Uterus (tissue), 4 donors: ENCODE results near the gene MREG. TPM values are rescaled to one million over a fixed set of nuclear protein-coding genes. Genes with fewer than 3 reads are reported as not detected.

ENCODE experiments used
- DNase-seq, 2 donors: peaks; one replicate each; pipeline ENCODE4 v3.0.0-alpha.2; 2019 to 2020
- H3K27ac ChIP-seq, 2 donors: fragments of 200-600 bp; sonication (generic); 1 replicate in 1 of 2; 2 replicates in 1 of 2; pipeline ENCODE4 v1.5.1; 2016 to 2018
- H3K27me3 ChIP-seq, 2 donors: fragments of 200-600 bp; sonication (generic); one replicate each; pipeline ENCODE4 v1.5.1; 2018 to 2019; ENCODE audit warnings: control low read depth in 1 of 2
- H3K36me3 ChIP-seq, 2 donors: fragments of 200-600 bp; sonication (generic); one replicate each; pipeline ENCODE4 v1.5.1; 2019; ENCODE audit warnings: control low read depth in 1 of 2
- H3K4me1 ChIP-seq, 2 donors: fragments of 200-600 bp; sonication (generic); one replicate each; pipeline ENCODE4 v1.5.1; 2018 to 2019; ENCODE audit warnings: control low read depth in 1 of 2
- H3K4me3 ChIP-seq, 2 donors: fragments of 200-600 bp; sonication (generic); 1 replicate in 1 of 2; 2 replicates in 1 of 2; pipeline ENCODE4 v1.5.1; 2018 to 2019; ENCODE audit warnings: mild to moderate bottlenecking in 1 of 2
- H3K9me3 ChIP-seq, 2 donors: fragments of 200-600 bp; sonication (generic); one replicate each; pipeline ENCODE4 v1.5.1; 2019; ENCODE audit warnings: control low read depth in 1 of 2
- CTCF ChIP-seq, 4 experiments: fragments of 200-600 bp in 2 of 4; fragments of 450-650 bp in 2 of 4; sonication (generic) in 2 of 4; IDR thresholded peaks; one replicate each; pipeline ENCODE4 v1.5.1; 2016 to 2019; ENCODE audit warnings: antibody characterized with exemption in 4 of 4, mild to moderate bottlenecking in 2 of 4, moderate library complexity in 1 of 4
- POLR2A ChIP-seq, 2 donors: fragments of 450-650 bp; IDR thresholded peaks; one replicate each; pipeline ENCODE4 v1.6.1; 2016; ENCODE audit warnings: antibody characterized with exemption in 2 of 2, mild to moderate bottlenecking in 1 of 2, moderate library complexity in 1 of 2
- intact Hi-C: fragments of 100-400 bp; cut with DNase I; formaldehyde crosslinking; loops from one replicate; pipeline ENCODE4 v1.15.1; 2023; ENCODE audit warnings: low total_unique reads
- total RNA-seq, 4 donors: library from RNA; depleted of rRNA in 3 of 4; stranded (reverse); fragments of >200 nt in 3 of 4; gene quantifications; one replicate each; pipeline versions ENCODE4 v1.1.0 to v1.2.4, GENCODE V29; 2014 to 2023
- donor health status: DM: yes; HTN: yes; CAD: no.

Gene MREG
- total RNA-seq, 4 donors from 2014 or later, result 0.59 to 8.5 (median 3.9) TPM

GRCh38 chr2:215917953-215918620, 95.3 kb downstream of the MREG start:
- intact Hi-C loops, result loop anchor here (10.0 kb wide), 1 partner anchor 473 kb away; no protein-coding TSS in a partner anchor
- Histone ChIP-seq H3K4me3 (no peak overlapping the region), H3K27me3 (no peaks in the 10 kb centered on the region), H3K4me1 (no peaks in the 10 kb centered on the region), H3K36me3 (no peaks in the 10 kb centered on the region), H3K9me3 (no peaks in the 10 kb centered on the region), H3K27ac (peak overlapping the region; percentile 10 to 57)
- no peak for TF ChIP-seq POLR2A (IDR thresholded peaks at IDR 0.05)
- TF ChIP-seq CTCF (IDR thresholded peaks at IDR 0.05), result no peak
- DNase-seq, result no peak

GRCh38 chr2:215915441-215915840, 97.9 kb downstream of the MREG start:
- Histone ChIP-seq H3K27me3 (no peaks in the 10 kb centered on the region), H3K9me3 (no peaks in the 10 kb centered on the region), H3K4me1 (no peaks in the 10 kb centered on the region), H3K27ac (no peak overlapping the region), H3K4me3 (no peak overlapping the region), H3K36me3 (no peaks in the 10 kb centered on the region)
- no peak for TF ChIP-seq POLR2A (IDR thresholded peaks at IDR 0.05)
- TF ChIP-seq CTCF (IDR thresholded peaks at IDR 0.05), result no peak
- intact Hi-C loops, result loop anchor here (10.0 kb wide), 1 partner anchor 471 kb away; no protein-coding TSS in a partner anchor
- DNase-seq, result no peak

- TF ChIP-seq POLR2A (IDR thresholded peaks at IDR 0.05) (no peak), CTCF (IDR thresholded peaks at IDR 0.05) (no peak)
- H3K4me1 ChIP-seq, result no peaks in the 10 kb centered on the region
- intact Hi-C loops, result loop anchor here (10.0 kb wide), 1 partner anchor 470 kb away; no protein-coding TSS in a partner anchor
Observed at GRCh38 chr2:215914777-215915165, 98.6 kb downstream of the MREG start.

GRCh38 chr2:215914054-215914776, 99.1 kb downstream of the MREG start:
- no peak for TF ChIP-seq POLR2A (IDR thresholded peaks at IDR 0.05)
- TF ChIP-seq CTCF (IDR thresholded peaks at IDR 0.05), result no peak
- DNase-seq, result no peak
- Histone ChIP-seq H3K27me3 (no peaks in the 10 kb centered on the region), H3K27ac (no peak overlapping the region), H3K4me1 (no peaks in the 10 kb centered on the region), H3K4me3 (no peak overlapping the region), H3K36me3 (no peaks in the 10 kb centered on the region), H3K9me3 (no peaks in the 10 kb centered on the region)
- intact Hi-C loops, result loop anchor here (10.0 kb wide), 1 partner anchor 469 kb away; no protein-coding TSS in a partner anchor

More at GRCh38 chr2:215914777-215915165, 98.6 kb downstream of the MREG start:
- H3K27me3 ChIP-seq, result no peaks in the 10 kb centered on the region
- H3K27ac ChIP-seq, result no peak overlapping the region
- H3K9me3 ChIP-seq, result no peaks in the 10 kb centered on the region
- H3K36me3 ChIP-seq, result no peaks in the 10 kb centered on the region
- no peak overlapping the region for H3K4me3 ChIP-seq
- no peak for DNase-seq

GRCh38 chr2:215912299-215912842, 101.0 kb downstream of the MREG start:
- TF ChIP-seq POLR2A (IDR thresholded peaks at IDR 0.05) (no peak), CTCF (IDR thresholded peaks at IDR 0.05) (no peak)
- Histone ChIP-seq H3K4me3 (no peak overlapping the region), H3K4me1 (no peaks in the 10 kb centered on the region), H3K36me3 (no peaks in the 10 kb centered on the region), H3K27me3 (no peaks in the 10 kb centered on the region), H3K27ac (no peak overlapping the region), H3K9me3 (no peaks in the 10 kb centered on the region)
- DNase-seq, result no peak
- intact Hi-C loops, result loop anchor here (10.0 kb wide), 1 partner anchor 468 kb away; no protein-coding TSS in a partner anchor
